Measurements from ENCODE around the gene IQCE. TPM values are rescaled to one million over a fixed set of nuclear protein-coding genes. Genes with fewer than 3 reads are reported as not detected.

The IQCE gene
- total RNA-seq, 1 experiment from 2014 or later, result 44.8 TPM

DNA sequence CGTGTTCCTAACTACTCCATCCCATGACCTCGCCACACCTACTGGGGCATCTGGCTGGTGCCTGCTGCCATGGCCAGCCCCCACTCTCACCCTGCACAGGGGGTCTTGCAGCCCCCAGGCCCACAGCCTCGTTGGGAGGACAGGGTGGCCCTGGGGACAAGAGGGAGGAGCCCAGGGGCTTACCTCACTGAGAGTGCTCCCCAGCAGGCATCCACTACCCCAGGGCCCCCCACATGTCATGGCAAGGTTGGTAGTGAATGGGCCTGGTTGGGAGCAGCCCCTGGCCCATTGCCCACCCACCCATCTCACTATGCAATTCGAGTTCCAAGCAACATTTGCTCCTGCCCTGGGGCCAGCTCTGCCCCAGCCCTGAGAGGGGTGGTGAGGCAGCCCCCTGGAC, 105.2 kb downstream of the IQCE start:
- BruUV-seq (replicated peaks), result no TSS peak
- no peak for ATAC-seq

More for the DNA sequence above, 105.2 kb downstream of the IQCE start:
- Histone ChIP-seq H3K4me3 (ENCODE audit: low read depth in 2 of 2, low read length in 2 of 2) (no peak overlapping the region), H3K36me3 (ENCODE audit: control insufficient read depth, insufficient read depth, low read length) (no peaks in the 10 kb centered on the region; the same call in 1 of the 2 replicates), H3K4me1 (ENCODE audit: control insufficient read depth, insufficient read depth, low read length) (peaks cover 23% of the 10 kb centered on the region), H3K27me3 (ENCODE audit: control insufficient read depth, insufficient read depth, low read length) (no peaks in the 10 kb centered on the region), H3K27ac (ENCODE audit: low read length) (peak overlapping the region; percentile 11), H3K9me3 (ENCODE audit: control insufficient read depth, insufficient read depth, low read depth, low read length) (no peaks in the 10 kb centered on the region)
- POLR2A ChIA-PET, result interaction anchor here (0.6 to 0.7 kb wide), 2 partner anchors 30 to 51 kb away, joined by 3 to 6 read pairs; no protein-coding TSS in a partner anchor
- CTCF ChIA-PET, result no interaction called here
- DNase-seq (ENCODE audit: low read depth, low spot score), result no peak
- intact Hi-C loops (cut with micrococcal nuclease; ENCODE audit: unreplicated experiment) (no loop called here), in situ Hi-C loops (cut with HindIII; ENCODE audit: low pct_unique_long_range_greater_than_20kb, low sequenced_read_pairs) (no loop called here)
- peak; percentile 18; the same call in 1 of the 2 replicates for TF ChIP-seq POLR2AphosphoS5 (IDR thresholded peaks at IDR 0.05; ENCODE audit: low read depth, low read length)
- no peak for TF ChIP-seq TCF7L2 (IDR thresholded peaks at IDR 0.05; ENCODE audit: low read depth, low read length)

Small RNAs within 50 kb of the gene (microRNA-seq; reads per million reads assigned to microRNA genes)
- gene MIR4648 (ENCODE audit: unreplicated experiment), result not detected

Other genes with a start within 250 kb of the IQCE start
- gene SNX8, start 244.5 kb upstream of the IQCE start, total RNA-seq (2021; ENCODE audit: unreplicated experiment), result 139 TPM
- 432 TPM for gene EIF3B, start 204.2 kb upstream of the IQCE start, total RNA-seq (2021; ENCODE audit: unreplicated experiment)
- 48.3 TPM for gene CHST12, start 155.4 kb upstream of the IQCE start, total RNA-seq (2021; ENCODE audit: unreplicated experiment)
- not detected for gene GRIFIN, start 82.6 kb upstream of the IQCE start, total RNA-seq (2021; ENCODE audit: unreplicated experiment)
- gene LFNG, start 39.2 kb upstream of the IQCE start, total RNA-seq (2021; ENCODE audit: unreplicated experiment), result 38.1 TPM
- gene BRAT1, start 3.5 kb upstream of the IQCE start, total RNA-seq (2021; ENCODE audit: unreplicated experiment), result 76.9 TPM
- gene TTYH3, start 73.0 kb downstream of the IQCE start, total RNA-seq (2021; ENCODE audit: unreplicated experiment), result 278 TPM
- gene AMZ1, start 129.2 kb downstream of the IQCE start, total RNA-seq (2021; ENCODE audit: unreplicated experiment), result 0.57 TPM